ENCODE data around the gene GYPC. TPM values are rescaled to one million over a fixed set of nuclear protein-coding genes. Genes with fewer than 3 reads are reported as not detected.

GYPC gene
- total and polyA plus RNA-seq, 2 experiments from 2014 or later = 42.6 to 45.8 TPM

GRCh38 chr2:126658319-126658904 lies 2.5 kb downstream of the GYPC start:
- Histone ChIP-seq H3K79me2 (ENCODE audit: insufficient read depth) (peaks cover 12% of the 10 kb centered on the region; the same call in 1 of the 2 replicates), H3F3A (ENCODE audit: insufficient read depth) (peaks cover 27% of the 10 kb centered on the region), H3K4me3 (peak overlapping the region; percentile 35), H3K36me3 (ENCODE audit: low read depth) (no peaks in the 10 kb centered on the region), H3K27me3 (replicated peaks; ENCODE audit: insufficient read depth) (no peaks in the 10 kb centered on the region), H4K20me1 (ENCODE audit: insufficient read depth) (no peaks in the 10 kb centered on the region), H2AFZ (no peak overlapping the region), H3K9me3 (ENCODE audit: low read depth) (no peaks in the 10 kb centered on the region), H3K9ac (peak overlapping the region; percentile 97), H3K9me2 (ENCODE audit: insufficient read depth) (no peaks in the 10 kb centered on the region), H3K4me1 (ENCODE audit: insufficient read depth) (peaks cover 35% of the 10 kb centered on the region), H3K4me2 (ENCODE audit: unreplicated experiment) (peak overlapping the region; percentile 74), H3K27ac (peak overlapping the region; percentile 99)
- WGBS, 2 experiments (ENCODE audit: low coverage in 1 of 2, low lambda C conversion rate in 2 of 2, missing lambda C conversion rate in 2 of 2) = 54 to 66% methylated on average over 2 of the region's 2 CpGs
- no peak for DNase-seq
- in situ Hi-C loops (cut with MboI) = no loop called here
- no peak for TF ChIP-seq EZH2phosphoT487 (IDR thresholded peaks at IDR 0.05; ENCODE audit: insufficient read depth, low read depth)
- no peak for TF ChIP-seq EZH2 (IDR thresholded peaks at IDR 0.05; ENCODE audit: insufficient read depth, poor library complexity, severe bottlenecking)

- Histone ChIP-seq H3K4me3 (peak overlapping the region; percentile 35), H3K27ac (peak overlapping the region; percentile 99), H3K36me3 (ENCODE audit: low read depth) (no peaks in the 10 kb centered on the region), H3K79me2 (ENCODE audit: insufficient read depth) (peaks cover 12% of the 10 kb centered on the region; the same call in 1 of the 2 replicates), H3K9me2 (ENCODE audit: insufficient read depth) (no peaks in the 10 kb centered on the region), H3K27me3 (replicated peaks; ENCODE audit: insufficient read depth) (no peaks in the 10 kb centered on the region), H3K4me2 (ENCODE audit: unreplicated experiment) (peak overlapping the region; percentile 74), H3F3A (ENCODE audit: insufficient read depth) (peaks cover 27% of the 10 kb centered on the region), H3K4me1 (ENCODE audit: insufficient read depth) (peaks cover 35% of the 10 kb centered on the region), H4K20me1 (ENCODE audit: insufficient read depth) (no peaks in the 10 kb centered on the region), H2AFZ (peak overlapping the region; percentile 34; the same call in 1 of the 2 replicates), H3K9ac (peak overlapping the region; percentile 97), H3K9me3 (ENCODE audit: low read depth) (no peaks in the 10 kb centered on the region)
- TF ChIP-seq EZH2 (IDR thresholded peaks at IDR 0.05; ENCODE audit: insufficient read depth, poor library complexity, severe bottlenecking) (no peak), EZH2phosphoT487 (IDR thresholded peaks at IDR 0.05; ENCODE audit: insufficient read depth, low read depth) (peak; percentile 84; the same call in 1 of the 2 replicates)
- peak; percentile 74 for DNase-seq
- 4 to 6% methylated on average over 10 of the region's 10 CpGs for WGBS, 2 experiments (ENCODE audit: low coverage in 1 of 2, low lambda C conversion rate in 2 of 2, missing lambda C conversion rate in 2 of 2)
- in situ Hi-C loops (cut with MboI) = no loop called here
Measured at GRCh38 chr2:126658905-126659561, 3.1 kb downstream of the GYPC start.

GRCh38 chr2:126659562-126660467 lies 3.9 kb downstream of the GYPC start:
- 87% methylated on average over 19 to 23 of the region's 23 CpGs for WGBS, 2 experiments (ENCODE audit: low coverage in 1 of 2, low lambda C conversion rate in 2 of 2, missing lambda C conversion rate in 2 of 2)
- H4K20me1 ChIP-seq (ENCODE audit: insufficient read depth) = no peaks in the 10 kb centered on the region
- H3K9me2 ChIP-seq (ENCODE audit: insufficient read depth) = no peaks in the 10 kb centered on the region
- peak overlapping the region; percentile 97 for H3K9ac ChIP-seq
- H3K27ac ChIP-seq = peak overlapping the region; percentile 99
- peaks cover 12% of the 10 kb centered on the region; the same call in 1 of the 2 replicates for H3K79me2 ChIP-seq (ENCODE audit: insufficient read depth)
- peaks cover 26% of the 10 kb centered on the region for H3F3A ChIP-seq (ENCODE audit: insufficient read depth)
- no peaks in the 10 kb centered on the region for H3K27me3 ChIP-seq (replicated peaks; ENCODE audit: insufficient read depth)
- peak overlapping the region; percentile 35 for H3K4me3 ChIP-seq
- in situ Hi-C loops (cut with MboI) = no loop called here
- H3K4me2 ChIP-seq (ENCODE audit: unreplicated experiment) = peak overlapping the region; percentile 74
- no peaks in the 10 kb centered on the region for H3K9me3 ChIP-seq (ENCODE audit: low read depth)
- no peaks in the 10 kb centered on the region for H3K36me3 ChIP-seq (ENCODE audit: low read depth)
- DNase-seq = no peak
- peaks cover 35% of the 10 kb centered on the region for H3K4me1 ChIP-seq (ENCODE audit: insufficient read depth)
- H2AFZ ChIP-seq = 0 out of 2 replicates have a peak overlapping the region, but pooled peaks have one; percentile 34
- TF ChIP-seq EZH2phosphoT487 (IDR thresholded peaks at IDR 0.05; ENCODE audit: insufficient read depth, low read depth) (no peak), EZH2 (IDR thresholded peaks at IDR 0.05; ENCODE audit: insufficient read depth, poor library complexity, severe bottlenecking) (no peak)

GRCh38 chr2:126660971-126661370 lies 5.0 kb downstream of the GYPC start:
- no peak overlapping the region for H3K9ac ChIP-seq
- 90 to 93% methylated on average over 7 of the region's 7 CpGs for WGBS, 2 experiments (ENCODE audit: low coverage in 1 of 2, low lambda C conversion rate in 2 of 2, missing lambda C conversion rate in 2 of 2)
- no peak overlapping the region for H2AFZ ChIP-seq
- in situ Hi-C loops (cut with MboI) = no loop called here
- no peak for DNase-seq
- peaks cover 22% of the 10 kb centered on the region for H3F3A ChIP-seq (ENCODE audit: insufficient read depth)
- TF ChIP-seq EZH2 (IDR thresholded peaks at IDR 0.05; ENCODE audit: insufficient read depth, poor library complexity, severe bottlenecking) (no peak), EZH2phosphoT487 (IDR thresholded peaks at IDR 0.05; ENCODE audit: insufficient read depth, low read depth) (no peak)
- H3K9me2 ChIP-seq (ENCODE audit: insufficient read depth) = no peaks in the 10 kb centered on the region
- no peaks in the 10 kb centered on the region for H3K36me3 ChIP-seq (ENCODE audit: low read depth)
- H3K4me1 ChIP-seq (ENCODE audit: insufficient read depth) = peaks cover 27% of the 10 kb centered on the region
- H3K4me2 ChIP-seq (ENCODE audit: unreplicated experiment) = no peak overlapping the region
- H3K27me3 ChIP-seq (replicated peaks; ENCODE audit: insufficient read depth) = no peaks in the 10 kb centered on the region
- no peak overlapping the region for H3K4me3 ChIP-seq
- H3K79me2 ChIP-seq (ENCODE audit: insufficient read depth) = peaks cover 12% of the 10 kb centered on the region; the same call in 1 of the 2 replicates
- no peaks in the 10 kb centered on the region for H3K9me3 ChIP-seq (ENCODE audit: low read depth)
- H3K27ac ChIP-seq = no peak overlapping the region
- H4K20me1 ChIP-seq (ENCODE audit: insufficient read depth) = no peaks in the 10 kb centered on the region

Data from GM23248 (cell line).